H9 (cell line): ENCODE data around the gene RCN1. TPM values are rescaled to one million over a fixed set of nuclear protein-coding genes. Genes with fewer than 3 reads are reported as not detected.

Experiments used
- DNase-seq: peaks from one replicate; pipeline ENCODE4 v3.0.0-alpha.2; 2017
- H2AFZ ChIP-seq: one replicate; pipeline ENCODE4 v1.6.1; 2013; ENCODE audit warnings: mild to moderate bottlenecking, low read length, control low read depth, moderate library complexity
- H2AK5ac ChIP-seq: 2 replicates; pipeline ENCODE4 v1.6.1; 2013; ENCODE audit warnings: low read length, control low read depth, mixed read lengths; ENCODE audit not compliant: insufficient read length
- H2BK120ac ChIP-seq: one replicate; pipeline ENCODE4 v1.6.1; 2013; ENCODE audit warnings: low read depth, mild to moderate bottlenecking, low read length, control low read depth, inconsistent platforms; ENCODE audit not compliant: poor library complexity, severe bottlenecking
- H2BK12ac ChIP-seq: 2 replicates; pipeline ENCODE4 v1.6.1; 2013; ENCODE audit warnings: low read length, control low read depth, mixed read lengths, low read depth; ENCODE audit not compliant: insufficient read length
- H2BK15ac ChIP-seq: 2 replicates; pipeline ENCODE4 v1.6.1; 2013; ENCODE audit warnings: low read depth, low read length, control low read depth
- H2BK20ac ChIP-seq: one replicate; pipeline ENCODE4 v1.6.1; 2013; ENCODE audit warnings: low read depth, mild to moderate bottlenecking, low read length, control low read depth, inconsistent platforms; ENCODE audit not compliant: poor library complexity, severe bottlenecking
- H2BK5ac ChIP-seq: 2 replicates; pipeline ENCODE4 v1.6.1; 2013; ENCODE audit warnings: low read length, control low read depth, mixed read lengths; ENCODE audit not compliant: insufficient read length
- H3K14ac ChIP-seq: 2 replicates; pipeline ENCODE4 v1.6.1; 2013; ENCODE audit warnings: low read length, control low read depth; ENCODE audit not compliant: insufficient read depth
- H3K18ac ChIP-seq: 2 replicates; pipeline ENCODE4 v1.6.1; 2013; ENCODE audit warnings: low read depth, mild to moderate bottlenecking, mixed read lengths, low read length, control low read depth; ENCODE audit not compliant: insufficient read length
- H3K23ac ChIP-seq: 2 replicates; pipeline ENCODE4 v1.6.1; 2013; ENCODE audit warnings: low read length, control low read depth, mixed read lengths, low read depth; ENCODE audit not compliant: insufficient read length
- H3K23me2 ChIP-seq: 2 replicates; pipeline ENCODE4 v1.6.1; 2013; ENCODE audit warnings: low read depth, mild to moderate bottlenecking, mixed read lengths, low read length, control low read depth; ENCODE audit not compliant: insufficient read length, poor library complexity, severe bottlenecking
- H3K27ac ChIP-seq: 2 replicates; pipeline ENCODE4 v1.5.1; 2013; ENCODE audit warnings: low read length, control low read depth, mixed read lengths, low read depth; ENCODE audit not compliant: insufficient read length
- H3K27me3 ChIP-seq: 2 replicates; pipeline ENCODE4 v1.6.1; 2013; ENCODE audit warnings: low read length, control low read depth, inconsistent platforms; ENCODE audit not compliant: insufficient read depth
- H3K4ac ChIP-seq: 2 replicates; pipeline ENCODE4 v1.6.1; 2013; ENCODE audit warnings: low read depth, mild to moderate bottlenecking, control low read depth, inconsistent platforms, low read length, moderate library complexity
- H3K4me1 ChIP-seq: 2 replicates; pipeline ENCODE4 v1.6.1; 2013; ENCODE audit warnings: low read length, control low read depth, inconsistent platforms; ENCODE audit not compliant: insufficient read depth
- H3K4me2 ChIP-seq: 2 replicates; pipeline ENCODE4 v1.6.1; 2013; ENCODE audit warnings: low read length, control low read depth, mixed read lengths; ENCODE audit not compliant: insufficient read length, insufficient read depth
- H3K56ac ChIP-seq: 2 replicates; pipeline ENCODE4 v1.6.1; 2013; ENCODE audit warnings: low read depth, mild to moderate bottlenecking, mixed read lengths, low read length, control low read depth; ENCODE audit not compliant: insufficient read length
- H3K79me1 ChIP-seq: 2 replicates; pipeline ENCODE4 v1.6.1; 2013; ENCODE audit warnings: low read depth, mild to moderate bottlenecking, moderate library complexity, low read length, control low read depth, inconsistent platforms; ENCODE audit not compliant: insufficient read depth, poor library complexity, severe bottlenecking
- H3K79me2 ChIP-seq: 2 replicates; pipeline ENCODE4 v1.6.1; 2013; ENCODE audit warnings: low read length, control low read depth, inconsistent platforms; ENCODE audit not compliant: insufficient read depth
- H3K9ac ChIP-seq: 2 replicates; pipeline ENCODE4 v1.6.1; 2013; ENCODE audit warnings: low read length, control low read depth, mixed read lengths; ENCODE audit not compliant: insufficient read length; ENCODE audit errors: extremely low read depth
- H3K9me3 ChIP-seq: one replicate; pipeline ENCODE4 v1.6.1; 2013; ENCODE audit warnings: low read depth, low read length, inconsistent platforms; ENCODE audit not compliant: control insufficient read depth
- H3T11ph ChIP-seq: one replicate; pipeline ENCODE4 v1.6.1; 2013; ENCODE audit warnings: mild to moderate bottlenecking, low read length, control low read depth, inconsistent platforms
- H4K20me1 ChIP-seq: one replicate; pipeline ENCODE4 v1.6.1; 2013; ENCODE audit not compliant: control insufficient read depth, insufficient read length, insufficient read depth
- H4K5ac ChIP-seq: 2 replicates; pipeline ENCODE4 v1.6.1; 2013; ENCODE audit warnings: low read depth, mild to moderate bottlenecking, mixed read lengths, low read length, control low read depth; ENCODE audit not compliant: insufficient read length
- H4K8ac ChIP-seq: replicated peaks from 2 replicates; pipeline ENCODE4 v1.6.1; 2013; ENCODE audit warnings: low read length, control low read depth, mixed read lengths, low read depth; ENCODE audit not compliant: insufficient read length
- H4K91ac ChIP-seq: 2 replicates; pipeline ENCODE4 v1.6.1; 2013; ENCODE audit warnings: low read depth, mild to moderate bottlenecking, moderate library complexity, mixed read lengths, low read length, control low read depth; ENCODE audit not compliant: insufficient read length
- H3K27ac Mint-ChIP-seq, 3 experiments: 2 replicates in 2 of 3; 3 replicates in 1 of 3; pipeline ENCODE4 v1.8.0; 2020 to 2021; ENCODE audit warnings: mixed read lengths in 3 of 3, mild to moderate bottlenecking in 1 of 3, moderate library complexity in 1 of 3
- H3K27me3 Mint-ChIP-seq: 2 replicates; pipeline ENCODE4 v1.8.0; 2021; ENCODE audit warnings: low read depth, mild to moderate bottlenecking, moderate library complexity, mixed read lengths
- H3K36me3 Mint-ChIP-seq, 3 experiments: 2 replicates in 2 of 3; 3 replicates in 1 of 3; pipeline ENCODE4 v1.8.0; 2020 to 2021; ENCODE audit warnings: low read depth in 3 of 3, mixed read lengths in 3 of 3; ENCODE audit not compliant: insufficient read depth in 1 of 3
- H3K4me1 Mint-ChIP-seq, 2 experiments: 2 replicates each; pipeline ENCODE4 v1.8.0; 2020; ENCODE audit warnings: mixed read lengths in 2 of 2
- H3K4me3 Mint-ChIP-seq, 2 experiments: 2 replicates in 1 of 2; 3 replicates in 1 of 2; pipeline ENCODE4 v1.8.0; 2020 to 2021; ENCODE audit warnings: mild to moderate bottlenecking in 2 of 2, mixed read lengths in 2 of 2, moderate library complexity in 1 of 2
- H3K9me3 Mint-ChIP-seq, 2 experiments: 2 replicates in 1 of 2; 3 replicates in 1 of 2; pipeline ENCODE4 v1.8.0; 2020; ENCODE audit warnings: mild to moderate bottlenecking in 2 of 2, mixed read lengths in 2 of 2, moderate library complexity in 1 of 2
- CTCF ChIP-seq: fragments of 200-600 bp; sonication (generic); conservative IDR thresholded peaks from 3 replicates; pipeline ENCODE4 v1.8.0; 2021; ENCODE audit warnings: antibody characterized with exemption, mild to moderate bottlenecking
- WGBS: extraction: QIAGEN DNeasy Blood & Tissue Kit; methylation state at CpG from one replicate; pipeline ENCODE4 v1.1.7; 2013; ENCODE audit warnings: missing lambda C conversion rate, low lambda C conversion rate, mixed read lengths; ENCODE audit not compliant: insufficient read length; ENCODE audit errors: extremely low coverage; 5-methylcytosine and 5-hydroxymethylcytosine counted together
- total RNA-seq: library from RNA; stranded (reverse); gene quantifications from 2 replicates; pipeline ENCODE4 v1.2.1, GENCODE V29; 2021

RCN1 gene
- total RNA-seq, 1 experiment from 2014 or later, result 109 TPM

DNA sequence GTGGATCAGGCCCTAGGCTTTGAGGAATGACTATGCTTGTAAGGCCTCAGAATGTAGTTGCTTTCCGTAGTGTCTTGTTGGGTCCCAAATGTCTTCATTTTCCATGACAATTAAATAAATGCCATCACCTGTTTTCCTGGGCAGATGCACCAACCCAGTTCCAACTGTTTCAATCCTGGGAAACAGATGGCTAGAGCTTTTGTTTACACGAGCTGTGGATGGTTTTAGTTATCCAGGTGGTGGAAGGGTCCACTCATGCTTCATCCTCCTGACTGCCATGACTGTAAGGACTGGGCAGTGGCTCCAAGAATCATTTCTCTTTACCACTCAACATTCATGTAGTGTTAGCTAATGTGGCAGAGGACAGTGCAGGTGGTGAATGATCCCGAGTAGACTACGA lies 8.6 kb downstream of the RCN1 start:
- Histone ChIP-seq H3K56ac (no peak overlapping the region), H2BK5ac (no peak overlapping the region), H3K79me2 (peaks cover 9% of the 10 kb centered on the region; the same call in 1 of the 2 replicates), H3K23me2 (no peaks in the 10 kb centered on the region), H4K5ac (no peak overlapping the region), H2AK5ac (no peak overlapping the region), H4K8ac (no peak overlapping the region), H4K20me1 (no peaks in the 10 kb centered on the region), H2BK12ac (no peak overlapping the region), H3K4me1 (no peaks in the 10 kb centered on the region), H2AFZ (no peak overlapping the region), H3K27ac (no peak overlapping the region), H3K18ac (no peak overlapping the region), H3K4me2 (no peak overlapping the region), H3K9ac (no peak overlapping the region), H3K23ac (no peak overlapping the region), H2BK20ac (no peak overlapping the region), H3K79me1 (peaks cover 3% of the 10 kb centered on the region), H3K14ac (no peak overlapping the region), H3K9me3 (no peaks in the 10 kb centered on the region), H3K27me3 (no peaks in the 10 kb centered on the region), H2BK120ac (no peak overlapping the region), H2BK15ac (no peak overlapping the region), H3T11ph (no peak overlapping the region), H3K4ac (no peak overlapping the region), H4K91ac (no peak overlapping the region)
- no CpG with 5 or more reads among the region's 4 CpGs for WGBS
- no peaks in the 10 kb centered on the region for H3K9me3 Mint-ChIP-seq
- TF ChIP-seq CTCF, result no peak
- H3K27me3 Mint-ChIP-seq, result no peaks in the 10 kb centered on the region
- H3K4me3 Mint-ChIP-seq, result no peak overlapping the region
- no peak overlapping the region for H3K27ac Mint-ChIP-seq
- H3K36me3 Mint-ChIP-seq, result peaks cover 52 to 89% (median 77%) of the 10 kb centered on the region in 3 experiments
- no peak for DNase-seq
- no peaks in the 10 kb centered on the region for H3K4me1 Mint-ChIP-seq
